Skeletal muscle tissue (tissue), 4 donors: ENCODE measurements around the gene H6PD. TPM values are rescaled to one million over a fixed set of nuclear protein-coding genes. Genes with fewer than 3 reads are reported as not detected.

Source experiments
- H3K27ac ChIP-seq: one replicate; pipeline ENCODE4 v1.7.0; 2013; ENCODE audit warnings: mild to moderate bottlenecking, low read depth, low read length, inconsistent platforms
- H3K27me3 ChIP-seq, 3 donors: one replicate each; pipeline ENCODE4 v1.7.0; 2013; ENCODE audit warnings: low read length in 3 of 3; ENCODE audit not compliant: control insufficient read depth in 3 of 3, insufficient read depth in 3 of 3
- H3K36me3 ChIP-seq, 3 donors: one replicate each; pipeline ENCODE4 v1.7.0; 2013; ENCODE audit warnings: low read length in 3 of 3; ENCODE audit not compliant: control insufficient read depth in 3 of 3, insufficient read depth in 3 of 3
- H3K4me1 ChIP-seq, 3 donors: one replicate each; pipeline ENCODE4 v1.7.0; 2013; ENCODE audit warnings: low read length in 3 of 3, mild to moderate bottlenecking in 3 of 3; ENCODE audit not compliant: control insufficient read depth in 3 of 3, insufficient read depth in 3 of 3
- H3K4me3 ChIP-seq, 3 donors: one replicate each; pipeline ENCODE4 v1.7.0; 2013; ENCODE audit warnings: low read length in 3 of 3
- H3K9ac ChIP-seq, 3 donors: one replicate each; pipeline ENCODE4 v1.7.0; 2013; ENCODE audit warnings: low read length in 3 of 3, mild to moderate bottlenecking in 3 of 3, moderate library complexity in 2 of 3, low read depth in 1 of 3
- H3K9me3 ChIP-seq, 3 donors: one replicate each; pipeline ENCODE4 v1.7.0; 2013; ENCODE audit warnings: low read length in 3 of 3; ENCODE audit not compliant: control insufficient read depth in 3 of 3
- total RNA-seq: library from RNA; depleted of rRNA; stranded (reverse); fragments of >200 nt; gene quantifications from one replicate; pipeline ENCODE4 v1.2.3, GENCODE V29; 2014
- donor health status: Osteomylitis.

Gene H6PD
- total RNA-seq, 1 donor from 2014 or later = 24.5 TPM

DNA sequence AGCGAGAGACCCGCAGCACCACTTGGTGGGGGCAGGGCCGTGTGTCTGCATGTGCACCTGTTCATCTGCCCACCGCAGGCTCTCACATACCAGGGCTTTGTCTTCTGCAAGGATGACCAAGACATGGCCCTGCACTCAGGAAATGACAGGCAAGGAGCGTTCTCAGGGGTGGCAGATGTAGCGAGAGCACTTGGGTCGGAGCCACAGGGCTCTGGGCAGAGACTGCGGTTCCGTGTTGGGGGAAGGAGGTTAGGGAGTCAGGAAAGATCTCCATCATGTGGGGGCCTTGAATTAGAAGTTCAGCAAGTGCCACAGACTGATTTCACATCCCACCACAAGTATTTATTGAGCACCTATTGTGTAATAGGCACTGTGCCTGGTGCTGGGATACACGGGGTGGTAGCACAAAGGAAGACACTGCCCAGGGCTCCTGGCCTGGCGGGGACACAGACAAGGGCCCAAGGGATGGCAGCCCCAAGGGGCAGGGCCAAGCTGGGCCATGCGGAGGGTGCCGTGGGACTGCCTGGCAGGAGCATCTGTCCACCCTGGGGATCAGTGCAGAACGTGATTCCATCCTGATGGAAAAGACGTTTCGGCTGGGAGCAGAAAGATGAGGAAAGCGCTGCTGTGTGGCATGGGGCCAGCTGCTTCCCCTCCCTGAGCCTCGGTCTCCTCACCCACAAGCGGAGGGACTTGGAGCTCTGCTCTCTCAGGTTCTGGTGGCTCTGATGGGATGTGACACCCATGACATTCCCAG lies 46.7 kb downstream of the H6PD start:
- Histone ChIP-seq H3K9ac (no peak overlapping the region), H3K9me3 (peaks cover 0 to 3% (median 0%) of the 10 kb centered on the region in 3 donors), H3K27me3 (peaks cover 4 to 18% (median 5%) of the 10 kb centered on the region in 3 donors), H3K4me3 (no peak overlapping the region), H3K4me1 (peaks cover 11 to 21% (median 12%) of the 10 kb centered on the region in 3 donors), H3K36me3 (no peaks in the 10 kb centered on the region), H3K27ac (no peak overlapping the region)

DNA sequence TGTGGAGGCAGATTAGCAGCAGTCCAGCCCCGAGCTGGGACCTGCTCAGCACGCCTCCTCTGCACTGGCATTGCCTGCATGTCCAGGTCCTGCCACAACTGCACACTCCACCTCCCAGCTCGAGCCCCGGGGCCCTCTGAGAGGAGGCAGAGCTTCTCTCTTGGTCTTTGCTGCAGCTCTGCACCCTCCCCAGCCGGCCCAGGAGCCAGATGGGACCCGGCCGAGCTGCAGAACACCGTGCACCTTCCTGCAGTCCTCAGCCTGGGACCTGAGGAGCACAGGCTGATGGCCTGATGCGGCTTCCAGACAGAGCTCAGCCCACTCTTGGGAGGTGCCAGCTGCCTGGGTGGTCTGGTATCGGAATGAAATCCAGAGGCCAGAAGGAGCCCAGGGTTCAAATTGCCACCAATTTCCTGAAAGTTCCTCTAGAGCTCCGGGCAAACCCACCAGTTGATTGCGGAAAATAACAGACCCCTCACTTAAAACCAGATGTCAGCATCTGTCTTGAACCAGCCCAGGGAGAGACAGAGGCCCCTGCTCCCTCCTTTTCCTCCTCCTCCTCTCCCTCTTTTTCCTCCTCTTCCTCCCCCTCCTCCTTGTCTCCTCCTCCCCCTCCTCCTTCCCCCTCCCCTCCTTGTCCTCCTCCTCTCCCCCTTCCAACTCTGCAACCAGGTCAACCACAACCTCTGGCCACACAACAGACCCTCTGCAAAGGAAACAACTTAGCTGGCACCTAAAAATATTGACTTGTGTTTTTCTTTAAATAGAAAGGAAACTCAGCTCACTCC lies 47.5 kb downstream of the H6PD start:
- Histone ChIP-seq H3K4me3 (no peak overlapping the region), H3K9ac (no peak overlapping the region), H3K27ac (no peak overlapping the region), H3K27me3 (peaks cover 4 to 18% (median 5%) of the 10 kb centered on the region in 3 donors), H3K9me3 (peaks cover 0 to 3% (median 0%) of the 10 kb centered on the region in 3 donors), H3K36me3 (no peaks in the 10 kb centered on the region), H3K4me1 (peaks cover 11 to 21% (median 12%) of the 10 kb centered on the region in 3 donors)

DNA sequence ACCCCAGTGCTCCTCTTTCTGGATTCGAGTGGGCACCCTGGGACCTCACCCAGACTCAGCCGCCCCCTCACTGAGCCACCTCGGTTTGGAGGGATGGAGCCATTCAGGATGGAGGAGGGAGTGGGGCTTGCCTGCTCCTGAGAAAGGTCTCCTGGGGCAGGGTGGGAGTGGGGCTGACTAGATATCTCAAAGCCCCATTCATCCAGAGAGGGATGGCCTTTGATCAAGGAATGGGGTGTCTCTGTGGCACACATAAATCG lies 48.1 kb downstream of the H6PD start:
- H3K27me3 ChIP-seq = peaks cover 4 to 18% (median 5%) of the 10 kb centered on the region in 3 donors
- peaks cover 0 to 5% (median 3%) of the 10 kb centered on the region in 3 donors for H3K9me3 ChIP-seq
- H3K4me1 ChIP-seq = peaks cover 11 to 21% (median 12%) of the 10 kb centered on the region in 3 donors
- no peaks in the 10 kb centered on the region for H3K36me3 ChIP-seq
- H3K27ac ChIP-seq = no peak overlapping the region
- no peak overlapping the region for H3K4me3 ChIP-seq
- H3K9ac ChIP-seq = no peak overlapping the region

DNA sequence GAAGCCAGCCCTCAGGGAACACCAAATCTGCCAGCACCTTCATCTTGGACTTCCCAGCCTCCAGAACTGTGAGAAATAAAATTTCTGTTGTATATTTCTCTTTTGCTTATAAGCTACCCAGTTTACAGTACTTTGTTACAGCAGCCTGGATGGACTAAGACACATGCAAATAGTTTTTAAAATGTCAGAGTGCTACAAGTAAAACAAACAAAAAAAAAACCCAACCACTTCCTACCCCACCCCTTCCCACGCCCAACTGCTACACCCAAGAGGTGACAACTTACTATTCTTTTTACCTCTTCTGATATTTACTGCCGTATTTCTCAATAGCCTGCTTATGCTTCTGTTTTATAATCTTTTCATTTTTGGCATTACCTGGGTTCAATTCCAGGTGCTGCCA lies 49.5 kb downstream of the H6PD start:
- H3K4me3 ChIP-seq = no peak overlapping the region
- H3K27ac ChIP-seq = no peak overlapping the region
- peaks cover 5 to 9% (median 6%) of the 10 kb centered on the region in 3 donors for H3K9me3 ChIP-seq
- H3K4me1 ChIP-seq = peaks cover 5 to 21% (median 8%) of the 10 kb centered on the region in 3 donors
- no peak overlapping the region for H3K9ac ChIP-seq
- no peaks in the 10 kb centered on the region for H3K36me3 ChIP-seq
- H3K27me3 ChIP-seq = peaks cover 4 to 18% (median 5%) of the 10 kb centered on the region in 3 donors

DNA sequence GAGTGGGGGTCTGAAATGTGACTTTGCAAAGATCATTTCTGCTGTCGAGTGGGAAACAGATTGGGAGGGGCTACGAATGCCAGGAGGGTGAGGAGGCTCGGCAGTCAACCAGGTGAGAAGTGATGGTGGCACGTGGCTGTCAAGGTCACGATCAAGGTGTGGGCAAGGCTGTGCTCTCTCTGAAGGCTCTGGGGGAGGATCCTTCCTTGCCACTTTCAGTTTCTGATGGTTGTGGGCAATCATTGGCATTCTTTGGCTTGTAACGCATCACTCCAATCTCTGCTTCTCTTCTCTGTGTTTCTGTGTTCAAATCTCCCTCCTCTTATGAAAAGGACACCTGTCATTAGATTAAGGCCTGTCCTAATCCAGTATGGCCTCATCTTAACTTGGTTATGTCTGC lies 52.0 kb downstream of the H6PD start:
- peaks cover 0 to 7% (median under 1%) of the 10 kb centered on the region in 3 donors for H3K27me3 ChIP-seq
- H3K9ac ChIP-seq = no peak overlapping the region
- no peak overlapping the region for H3K4me3 ChIP-seq
- H3K9me3 ChIP-seq = peaks cover 5 to 9% (median 7%) of the 10 kb centered on the region in 3 donors
- peaks cover 3 to 10% (median 5%) of the 10 kb centered on the region in 3 donors for H3K4me1 ChIP-seq
- no peak overlapping the region for H3K27ac ChIP-seq
- no peaks in the 10 kb centered on the region for H3K36me3 ChIP-seq

DNA sequence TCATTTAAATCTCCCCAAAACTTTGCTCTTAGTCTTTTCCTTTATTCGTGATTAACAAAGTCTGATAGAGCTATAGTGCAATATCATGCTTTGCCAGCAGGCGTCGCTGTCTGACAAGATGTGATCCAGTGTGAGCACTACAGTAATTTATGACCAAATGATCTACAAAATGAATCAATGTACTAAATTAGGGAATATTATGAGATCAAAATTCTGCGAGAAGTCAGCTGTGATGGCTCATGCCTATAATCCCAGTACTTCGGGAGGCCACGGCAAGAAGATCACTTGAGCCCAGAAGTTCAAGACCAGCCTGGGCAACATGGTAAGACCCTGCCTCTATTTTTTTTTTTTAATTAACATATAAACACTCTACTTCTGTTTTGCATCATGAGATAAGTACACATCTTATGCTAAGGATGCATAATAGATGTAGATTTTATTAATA lies 54.5 kb downstream of the H6PD start:
- H3K27me3 ChIP-seq = no peaks in the 10 kb centered on the region
- H3K4me1 ChIP-seq = peaks cover 11 to 18% (median 12%) of the 10 kb centered on the region in 3 donors
- no peak overlapping the region for H3K27ac ChIP-seq
- no peaks in the 10 kb centered on the region for H3K36me3 ChIP-seq
- no peak overlapping the region for H3K4me3 ChIP-seq
- H3K9me3 ChIP-seq = peaks cover 5 to 9% (median 7%) of the 10 kb centered on the region in 3 donors
- no peak overlapping the region for H3K9ac ChIP-seq

DNA sequence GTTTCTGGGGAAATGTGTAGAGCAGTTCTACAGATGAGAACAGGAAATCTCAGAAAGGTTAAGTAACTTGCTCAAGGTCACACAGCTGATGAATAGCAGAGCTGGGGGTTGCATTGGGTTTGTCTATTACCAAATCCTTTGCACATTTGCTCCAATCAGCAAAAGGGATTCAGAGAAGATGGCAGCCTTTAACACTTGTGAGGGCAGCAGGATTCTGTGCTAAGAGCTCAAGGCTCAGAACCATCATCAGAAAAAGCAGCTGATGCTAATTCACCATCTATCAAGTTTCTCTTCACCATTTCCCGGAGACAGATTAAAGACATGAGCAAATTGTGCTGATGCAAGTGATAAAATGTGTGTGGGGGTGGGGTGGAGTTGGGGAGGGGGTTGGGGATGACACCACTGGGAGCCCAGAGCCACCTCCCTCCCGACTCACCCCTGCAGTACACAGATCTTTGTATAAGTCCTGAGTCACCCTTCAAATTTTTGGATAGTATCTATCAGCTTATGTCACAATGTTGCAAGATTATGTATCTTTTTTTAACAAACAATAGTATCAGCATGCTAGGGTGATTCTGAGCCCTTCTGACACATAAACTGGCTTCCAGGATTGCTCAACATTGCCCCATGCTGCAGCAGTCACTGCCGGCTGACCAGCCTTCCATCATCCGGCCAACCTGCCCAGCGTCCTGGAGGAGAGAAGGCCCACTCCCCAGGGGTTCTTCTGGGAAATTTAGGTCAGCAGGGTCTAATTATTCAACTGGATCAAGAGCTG lies 55.3 kb downstream of the H6PD start:
- Histone ChIP-seq H3K4me1 (peaks cover 18 to 24% (median 20%) of the 10 kb centered on the region in 3 donors), H3K36me3 (no peaks in the 10 kb centered on the region), H3K9ac (peak overlapping the region in 1 of 3 donors; percentile 8), H3K4me3 (no peak overlapping the region), H3K9me3 (peaks cover 5 to 9% (median 7%) of the 10 kb centered on the region in 3 donors), H3K27me3 (no peaks in the 10 kb centered on the region), H3K27ac (peak overlapping the region; percentile 55)

DNA sequence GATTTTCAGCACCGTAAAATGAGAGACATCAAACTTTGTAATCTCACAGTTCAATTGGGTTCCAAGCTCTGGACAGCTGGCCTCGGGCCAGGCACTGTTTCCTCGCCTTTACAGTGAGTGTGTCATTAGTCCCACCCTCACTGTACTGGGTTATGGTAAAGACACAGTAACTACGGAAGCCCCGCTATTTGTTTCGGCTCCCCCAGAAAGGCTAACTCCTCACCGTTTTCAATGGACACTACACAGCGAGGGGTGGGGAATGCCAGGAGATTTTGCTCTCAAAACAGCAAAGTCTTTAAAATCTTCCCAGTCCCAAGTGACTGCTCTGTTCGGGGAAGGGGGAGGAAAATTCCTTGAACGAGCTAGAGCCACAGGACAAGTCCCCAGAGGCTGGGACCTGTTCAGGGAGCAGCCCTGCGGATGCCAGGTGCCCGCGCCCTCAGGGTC lies 57.4 kb downstream of the H6PD start:
- peaks cover 25 to 37% (median 28%) of the 10 kb centered on the region in 3 donors for H3K4me1 ChIP-seq
- peak overlapping the region; percentile 68 to 75 (median 73) for H3K9ac ChIP-seq
- H3K9me3 ChIP-seq = peaks cover 5 to 7% (median 6%) of the 10 kb centered on the region in 3 donors
- peak overlapping the region; percentile 84 for H3K27ac ChIP-seq
- no peaks in the 10 kb centered on the region for H3K36me3 ChIP-seq
- H3K27me3 ChIP-seq = no peaks in the 10 kb centered on the region
- H3K4me3 ChIP-seq = peak overlapping the region; percentile 52 to 56 (median 54)

DNA sequence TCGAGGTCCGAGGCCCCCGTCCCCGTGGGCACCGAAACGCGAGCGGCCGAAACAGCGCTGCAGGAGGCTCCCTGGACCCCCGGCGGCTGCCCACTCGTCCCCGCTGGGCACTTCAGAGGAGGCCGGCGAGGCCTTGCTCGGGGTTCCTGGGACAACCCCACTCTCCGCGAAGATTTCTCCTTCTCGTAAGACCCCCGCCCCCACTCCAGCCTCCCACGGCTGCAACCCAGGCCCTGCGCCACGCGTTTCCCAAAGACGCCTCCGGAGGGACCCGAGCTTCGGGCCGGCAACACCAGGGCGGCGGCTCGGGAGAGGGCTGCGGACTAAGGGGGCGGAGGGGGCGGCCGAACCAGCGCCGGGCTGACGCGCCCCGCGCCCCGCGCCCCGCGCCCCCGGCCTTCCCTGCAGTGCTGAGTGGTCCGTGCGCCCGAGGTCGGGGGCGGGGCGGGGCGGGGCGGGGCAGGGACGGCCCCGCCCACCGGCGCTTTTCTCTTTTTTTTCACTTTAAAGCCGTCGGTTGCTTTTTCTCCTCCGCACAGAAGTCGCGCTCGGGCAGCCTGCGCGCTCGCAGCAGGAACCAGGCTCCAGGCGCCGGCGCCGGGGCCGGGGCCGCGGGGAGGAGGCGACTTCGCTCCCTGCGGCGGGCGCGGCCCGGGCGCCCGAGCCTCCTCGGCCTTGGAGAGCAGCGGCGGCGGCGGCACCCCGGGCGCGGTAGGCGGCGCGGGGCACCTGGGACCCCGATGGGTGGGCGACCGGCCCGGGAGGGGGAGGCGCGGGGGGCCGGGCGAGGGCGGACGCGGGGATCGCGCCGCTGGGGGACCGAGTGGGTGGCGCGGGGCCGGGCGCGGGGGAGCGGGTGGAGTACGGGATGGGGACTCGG lies 58.0 kb downstream of the H6PD start, which contains the start of gene SPSB1:
Gene SPSB1 (plus strand): TSS at position 534 of the 880 bp plus-strand sequence. CDS start 62,998 bp downstream, outside the sequence.
- Histone ChIP-seq H3K4me3 (peak within 1 kb of the TSS; percentile 76 to 93 (median 85)), H3K4me1 (peaks cover 25 to 41% (median 28%) of the 10 kb centered on the region in 3 donors), H3K27me3 (no peaks in the 10 kb centered on the region), H3K9ac (peak within 1 kb of the TSS; percentile 75 to 84 (median 81)), H3K9me3 (peaks cover under 1 to 7% (median 6%) of the 10 kb centered on the region in 3 donors), H3K36me3 (no peaks in the 10 kb centered on the region), H3K27ac (peak within 1 kb of the TSS; percentile 84)
